ENCODE data around the gene HDGFL2. TPM values are rescaled to one million over a fixed set of nuclear protein-coding genes. Genes with fewer than 3 reads are reported as not detected.

HDGFL2 gene
- total RNA-seq, 1 experiment from 2014 or later = 75.2 TPM

DNA sequence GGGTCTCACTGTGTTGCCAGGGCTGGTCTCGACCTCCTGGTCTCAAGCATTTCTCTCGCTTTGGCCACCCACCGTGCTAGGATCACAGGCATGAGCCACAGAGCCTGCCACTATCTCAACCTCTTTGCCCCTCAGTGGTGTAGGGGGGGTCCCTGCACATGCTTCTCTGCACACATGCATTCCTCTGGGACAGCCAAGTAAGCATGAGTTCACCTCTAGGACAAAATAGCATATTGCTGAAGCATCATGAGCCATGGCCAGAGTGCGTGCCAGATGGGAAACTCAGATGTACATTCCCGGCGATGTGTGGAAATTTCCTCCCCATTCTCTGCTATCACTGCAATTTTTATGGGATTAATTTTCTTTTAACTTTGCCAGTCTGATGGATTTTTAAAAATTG, 46.6 kb upstream of the HDGFL2 start:
- Histone ChIP-seq H3K4me2 (ENCODE audit: low read length) (no peak overlapping the region), H3K4me3 (replicated peaks in 1 of 2; ENCODE audit: low read depth in 1 of 2, low read length in 2 of 2) (no peak overlapping the region), H3K27ac (ENCODE audit: low read depth, low read length) (no peak overlapping the region), H3K4me1 (ENCODE audit: control insufficient read depth in 1 of 2, insufficient read depth in 2 of 2, low read length in 2 of 2) (no peaks in the 10 kb centered on the region), H4K20me1 (ENCODE audit: insufficient read depth) (no peaks in the 10 kb centered on the region), H3K36me3 (ENCODE audit: control insufficient read depth in 1 of 2, insufficient read depth in 2 of 2, low read length in 2 of 2) (peaks cover 41% of the 10 kb centered on the region in 2 experiments), H3K79me2 (ENCODE audit: insufficient read depth, low read length) (peaks cover 17% of the 10 kb centered on the region), H3K9ac (ENCODE audit: low read length) (no peak overlapping the region), H3K9me3 (ENCODE audit: control insufficient read depth in 1 of 2, insufficient read depth in 1 of 2, low read depth in 1 of 2, low read length in 2 of 2) (no peaks in the 10 kb centered on the region), H3K9me2 (ENCODE audit: insufficient read depth) (no peaks in the 10 kb centered on the region), H3K27me3 (ENCODE audit: insufficient read depth, low read length) (no peaks in the 10 kb centered on the region), H2AFZ (ENCODE audit: low read depth, low read length, poor library complexity, severe bottlenecking) (no peak overlapping the region)
- BruUV-seq (replicated peaks) = no TSS peak
- no peak for TF ChIP-seq POLR2A (IDR thresholded peaks at IDR 0.05; ENCODE audit: borderline replicate concordance, extremely low read depth, insufficient read depth, insufficient read length)
- intact Hi-C loops (cut with micrococcal nuclease) = no loop called here
- ATAC-seq (no peak), DNase-seq (ENCODE audit: low read depth, low spot score) (no peak)
- ChIA-PET POLR2A (no interaction called here), RAD21 (ENCODE audit: low non-redundant PET in 1 of 2, low total read pairs in 2 of 2, uncharacterized antibody in 2 of 2, unreplicated experiment in 2 of 2) (no interaction called here), CTCF (no interaction called here)

DNA sequence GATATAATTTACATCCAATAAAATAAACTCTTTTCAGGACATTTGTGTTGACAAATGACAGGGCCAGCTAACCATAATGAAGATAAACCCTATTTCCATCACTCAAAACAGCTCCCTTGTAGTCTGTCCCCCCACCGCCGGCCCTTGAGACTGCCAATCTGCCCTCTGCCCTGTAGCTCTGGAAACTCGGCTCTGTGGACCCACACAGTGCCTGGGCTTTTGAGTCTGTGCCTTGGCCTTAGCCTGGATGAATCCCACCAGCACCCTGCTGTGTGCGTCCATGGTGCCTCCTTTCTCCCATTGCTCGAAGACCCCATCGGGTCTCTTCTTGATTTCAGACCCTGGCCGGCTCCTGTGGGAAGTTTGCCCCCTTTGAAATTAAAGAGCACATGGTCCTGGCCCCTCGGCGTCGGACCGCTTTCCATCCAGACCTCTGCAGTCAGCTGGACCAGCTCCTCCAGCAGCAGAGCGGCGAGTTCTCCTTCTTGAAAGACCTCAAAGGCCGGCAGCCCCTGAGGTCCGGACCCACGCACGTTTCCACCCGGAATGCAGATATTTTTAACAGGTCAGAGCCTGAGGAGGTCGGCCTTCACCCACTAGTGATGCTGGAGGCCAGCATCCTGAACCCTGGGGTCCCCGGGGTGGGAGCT, 43.6 kb upstream of the HDGFL2 start:
- no peaks in the 10 kb centered on the region for H4K20me1 ChIP-seq (ENCODE audit: insufficient read depth)
- H3K9me2 ChIP-seq (ENCODE audit: insufficient read depth) = no peaks in the 10 kb centered on the region
- CTCF ChIA-PET = no interaction called here
- no peak overlapping the region for H2AFZ ChIP-seq (ENCODE audit: low read depth, low read length, poor library complexity, severe bottlenecking)
- no peak overlapping the region for H3K27ac ChIP-seq (ENCODE audit: low read depth, low read length)
- no peak overlapping the region for H3K4me2 ChIP-seq (ENCODE audit: low read length)
- BruUV-seq (replicated peaks) = no TSS peak
- no peak overlapping the region for H3K9ac ChIP-seq (ENCODE audit: low read length)
- H3K79me2 ChIP-seq (ENCODE audit: insufficient read depth, low read length) = peaks cover 7% of the 10 kb centered on the region
- no peak for DNase-seq (ENCODE audit: low read depth, low spot score)
- no peak for TF ChIP-seq EGR1 (IDR thresholded peaks at IDR 0.05; ENCODE audit: low read depth)
- no peak for TF ChIP-seq CBX3 (IDR thresholded peaks at IDR 0.05; ENCODE audit: low read depth)
- no peak for TF ChIP-seq FOSL1 (IDR thresholded peaks at IDR 0.05; ENCODE audit: low read depth)
- no peak for TF ChIP-seq CEBPB (IDR thresholded peaks at IDR 0.05; ENCODE audit: low read depth)
- no peak for TF ChIP-seq TCF7L2 (IDR thresholded peaks at IDR 0.05; ENCODE audit: borderline replicate concordance, extremely low read depth, insufficient read depth, insufficient read length)
- TF ChIP-seq SP1 (IDR thresholded peaks at IDR 0.05; ENCODE audit: low read depth) = no peak
- TF ChIP-seq POLR2A (IDR thresholded peaks at IDR 0.05; ENCODE audit: borderline replicate concordance, extremely low read depth, insufficient read depth, insufficient read length) = no peak
- TF ChIP-seq ZNF274 (IDR thresholded peaks at IDR 0.05; ENCODE audit: low read depth, low read length) = no peak
- no peak for TF ChIP-seq POLR2AphosphoS5 (IDR thresholded peaks at IDR 0.05; ENCODE audit: low read depth, low read length)
- TF ChIP-seq ATF3 (IDR thresholded peaks at IDR 0.05) = no peak
- no peak for TF ChIP-seq ZBTB33 (IDR thresholded peaks at IDR 0.05; ENCODE audit: extremely low read depth, insufficient replicate concordance, low read length)
- TF ChIP-seq EZH2 (IDR thresholded peaks at IDR 0.05) = no peak
- no peak for TF ChIP-seq YY1 (IDR thresholded peaks at IDR 0.05; ENCODE audit: extremely low read depth, insufficient replicate concordance, low read depth, low read length)
- TF ChIP-seq MAX (IDR thresholded peaks at IDR 0.05) = no peak
- H3K36me3 ChIP-seq (ENCODE audit: control insufficient read depth in 1 of 2, insufficient read depth in 2 of 2, low read length in 2 of 2) = peaks cover 48 to 60% of the 10 kb centered on the region in 2 experiments
- RAD21 ChIA-PET (ENCODE audit: low non-redundant PET in 1 of 2, low total read pairs in 2 of 2, uncharacterized antibody in 2 of 2, unreplicated experiment in 2 of 2) = no interaction called here
- POLR2A ChIA-PET = no interaction called here
- ATAC-seq = no peak
- H3K27me3 ChIP-seq (ENCODE audit: insufficient read depth, low read length) = no peaks in the 10 kb centered on the region
- no peaks in the 10 kb centered on the region for H3K9me3 ChIP-seq (ENCODE audit: control insufficient read depth in 1 of 2, insufficient read depth in 1 of 2, low read depth in 1 of 2, low read length in 2 of 2)
- intact Hi-C loops (cut with micrococcal nuclease) = no loop called here
- H3K4me3 ChIP-seq (replicated peaks in 1 of 2; ENCODE audit: low read depth in 1 of 2, low read length in 2 of 2) = no peak overlapping the region
- no peaks in the 10 kb centered on the region for H3K4me1 ChIP-seq (ENCODE audit: control insufficient read depth in 1 of 2, insufficient read depth in 2 of 2, low read length in 2 of 2)
